ENCODE measurements around the gene MYO1G. TPM values are rescaled to one million over a fixed set of nuclear protein-coding genes. Genes with fewer than 3 reads are reported as not detected.

MYO1G gene
- total RNA-seq, 2 experiments from 2014 or later = 23.6 to 87.3 TPM

- Histone ChIP-seq H2AFZ (ENCODE audit: low read length) (no peak overlapping the region), H3K4me1 (ENCODE audit: insufficient read depth, low read length, poor library complexity, severe bottlenecking) (peaks cover 32% of the 10 kb centered on the region), H3K9me2 (ENCODE audit: insufficient read depth, low read length) (no peaks in the 10 kb centered on the region), H3K4me2 (ENCODE audit: low read length) (no peak overlapping the region), H3K79me2 (ENCODE audit: insufficient read depth, low read depth, low read length) (peaks cover 12% of the 10 kb centered on the region; the same call in 1 of the 2 replicates), H4K20me1 (ENCODE audit: insufficient read depth, low read length) (no peaks in the 10 kb centered on the region), H3K9me3 (ENCODE audit: low read length) (no peaks in the 10 kb centered on the region), H3K27ac (ENCODE audit: low read depth, low read length, poor library complexity, severe bottlenecking) (no peak overlapping the region), H3K36me3 (ENCODE audit: insufficient read depth, low read length) (peaks cover 34% of the 10 kb centered on the region; the same call in 1 of the 2 replicates), H3K4me3 (ENCODE audit: low read depth, low read length, poor library complexity, severe bottlenecking) (no peak overlapping the region)
- DNase-seq (ENCODE audit: low spot score) = peak; percentile 55
- peak; percentile 79 for TF ChIP-seq CTCF (conservative IDR thresholded peaks at IDR 0.05; ENCODE audit: low read length)
- TF ChIP-seq EZH2phosphoT487 (IDR thresholded peaks at IDR 0.05; ENCODE audit: borderline replicate concordance, low read depth, low read length) = no peak
- CTCF ChIA-PET (ENCODE audit: unreplicated experiment) = interaction anchor here (0.6 to 3.2 kb wide), 13 partner anchors 9 to 166 kb away, joined by 3 to 17 read pairs (median 3); partner anchors contain the start of gene CCM2
- POLR2A ChIA-PET = interaction anchor here (0.5 to 2.7 kb wide), 11 partner anchors 10 to 163 kb away, joined by 3 to 16 read pairs (median 5); partner anchors contain the start of gene TBRG4
- no TSS peak for BruUV-seq (replicated peaks)
- intact Hi-C loops (cut with micrococcal nuclease; ENCODE audit: unreplicated experiment) = loop anchor here (1.0 to 10.0 kb wide), 2 partner anchors 162 to 791 kb away; no protein-coding TSS in a partner anchor
Observed at GRCh38 chr7:44973610-44974401, 5.0 kb downstream of the MYO1G start.

GRCh38 chr7:44972562-44972961, 6.3 kb downstream of the MYO1G start:
- POLR2A ChIA-PET = interaction anchor here (0.7 to 2.7 kb wide), 6 partner anchors 25 to 164 kb away, joined by 3 to 16 read pairs (median 4); partner anchors contain the start of gene CCM2

More at GRCh38 chr7:44972562-44972961, 6.3 kb downstream of the MYO1G start:
- H3K27ac ChIP-seq (ENCODE audit: low read depth, low read length, poor library complexity, severe bottlenecking) = no peak overlapping the region
- intact Hi-C loops (cut with micrococcal nuclease; ENCODE audit: unreplicated experiment) = loop anchor here (10.0 kb wide), 1 partner anchor 792 kb away; no protein-coding TSS in a partner anchor
- peaks cover 21% of the 10 kb centered on the region for H3K4me1 ChIP-seq (ENCODE audit: insufficient read depth, low read length, poor library complexity, severe bottlenecking)
- BruUV-seq (replicated peaks) = no TSS peak
- H2AFZ ChIP-seq (ENCODE audit: low read length) = no peak overlapping the region
- H3K9me3 ChIP-seq (ENCODE audit: low read length) = no peaks in the 10 kb centered on the region
- H4K20me1 ChIP-seq (ENCODE audit: insufficient read depth, low read length) = no peaks in the 10 kb centered on the region
- H3K36me3 ChIP-seq (ENCODE audit: insufficient read depth, low read length) = peaks cover 29% of the 10 kb centered on the region; the same call in 1 of the 2 replicates
- no peak for DNase-seq (ENCODE audit: low spot score)
- no peaks in the 10 kb centered on the region; the same call in 1 of the 2 replicates for H3K79me2 ChIP-seq (ENCODE audit: insufficient read depth, low read depth, low read length)
- H3K4me2 ChIP-seq (ENCODE audit: low read length) = no peak overlapping the region
- CTCF ChIA-PET (ENCODE audit: unreplicated experiment) = interaction anchor here (1.1 to 3.2 kb wide), 6 partner anchors 10 to 163 kb away, joined by 3 to 17 read pairs (median 4); partner anchors contain the start of gene CCM2
- TF ChIP-seq EZH2phosphoT487 (IDR thresholded peaks at IDR 0.05; ENCODE audit: borderline replicate concordance, low read depth, low read length) = no peak
- TF ChIP-seq CTCF (conservative IDR thresholded peaks at IDR 0.05; ENCODE audit: low read length) = no peak
- no peaks in the 10 kb centered on the region for H3K9me2 ChIP-seq (ENCODE audit: insufficient read depth, low read length)
- H3K4me3 ChIP-seq (ENCODE audit: low read depth, low read length, poor library complexity, severe bottlenecking) = no peak overlapping the region

Data from OCI-LY7 (cell line).